ENCODE measurements around the gene TBCK.

The TBCK gene

GRCh38 chr4:106305435-106306055, 10.5 kb downstream of the TBCK start:
- DNase-seq (ENCODE audit: low spot score): no peak
- H3K27ac ChIP-seq (replicated peaks; ENCODE audit: low read length): no peak overlapping the region
- no peak overlapping the region for H2BK120ac ChIP-seq (ENCODE audit: low read depth, low read length)
- WGBS, 2 donors (ENCODE audit: extremely low coverage in 2 of 2, insufficient read length in 2 of 2, insufficient replicate concordance in 1 of 2): no CpG with 5 or more reads among the region's 4 CpGs
- no peak overlapping the region for H3K4me3 ChIP-seq (ENCODE audit: low read length in 2 of 2)
- H3K23ac ChIP-seq (ENCODE audit: low read depth, low read length, poor library complexity): no peak overlapping the region
- H3K79me1 ChIP-seq (ENCODE audit: low read depth, low read length): no peaks in the 10 kb centered on the region
- no peak overlapping the region for H2BK5ac ChIP-seq (ENCODE audit: low read length)
- no peak overlapping the region for H3K9ac ChIP-seq (ENCODE audit: low read depth, low read length, poor library complexity)
- H3K4ac ChIP-seq (ENCODE audit: low read length): no peak overlapping the region
- no peak overlapping the region for H3K18ac ChIP-seq (ENCODE audit: low read length)
- no peaks in the 10 kb centered on the region for H3K9me3 ChIP-seq (replicated peaks in 1 of 2; ENCODE audit: control insufficient read depth in 2 of 2, insufficient read depth in 1 of 2, low read depth in 1 of 2, low read length in 2 of 2)
- no peak overlapping the region for H3K4me2 ChIP-seq (ENCODE audit: insufficient read depth, low read length, poor library complexity, severe bottlenecking)
- H2BK12ac ChIP-seq (ENCODE audit: low read length): no peak overlapping the region
- H2BK15ac ChIP-seq (ENCODE audit: low read length): no peak overlapping the region
- no peak overlapping the region for H2AFZ ChIP-seq (ENCODE audit: low read length)
- no peak overlapping the region for H3K14ac ChIP-seq (ENCODE audit: low read length)
- no peaks in the 10 kb centered on the region for H3K27me3 ChIP-seq (ENCODE audit: control insufficient read depth in 3 of 3, insufficient read depth in 3 of 3, low read depth in 1 of 3, low read length in 3 of 3)
- H4K8ac ChIP-seq (ENCODE audit: low read depth, low read length): no peak overlapping the region
- H3K36me3 ChIP-seq (replicated peaks in 1 of 2; ENCODE audit: control insufficient read depth in 2 of 2, insufficient read depth in 2 of 2, low read length in 2 of 2): peaks cover 2 to 65% of the 10 kb centered on the region in 2 donors
- H3K4me1 ChIP-seq (ENCODE audit: control insufficient read depth in 2 of 2, insufficient read depth in 1 of 2, low read depth in 1 of 2, low read length in 2 of 2): no peaks in the 10 kb centered on the region
- no peak overlapping the region for H2AK5ac ChIP-seq (ENCODE audit: low read depth, low read length)
- no peak overlapping the region for H4K91ac ChIP-seq (ENCODE audit: low read depth, low read length, poor library complexity)

GRCh38 chr4:106304632-106305031, 11.4 kb downstream of the TBCK start:
- no peaks in the 10 kb centered on the region for H3K4me1 ChIP-seq (ENCODE audit: control insufficient read depth in 2 of 2, insufficient read depth in 1 of 2, low read depth in 1 of 2, low read length in 2 of 2)
- H4K8ac ChIP-seq (ENCODE audit: low read depth, low read length): no peak overlapping the region
- peaks cover 6 to 73% of the 10 kb centered on the region in 2 donors for H3K36me3 ChIP-seq (replicated peaks in 1 of 2; ENCODE audit: control insufficient read depth in 2 of 2, insufficient read depth in 2 of 2, low read length in 2 of 2)
- H3K18ac ChIP-seq (ENCODE audit: low read length): no peak overlapping the region
- no peak overlapping the region for H3K4me3 ChIP-seq (ENCODE audit: low read length in 2 of 2)
- no peak overlapping the region for H2BK15ac ChIP-seq (ENCODE audit: low read length)
- no peaks in the 10 kb centered on the region for H3K9me3 ChIP-seq (replicated peaks in 1 of 2; ENCODE audit: control insufficient read depth in 2 of 2, insufficient read depth in 1 of 2, low read depth in 1 of 2, low read length in 2 of 2)
- H3K23ac ChIP-seq (ENCODE audit: low read depth, low read length, poor library complexity): no peak overlapping the region
- H4K91ac ChIP-seq (ENCODE audit: low read depth, low read length, poor library complexity): no peak overlapping the region
- H2AFZ ChIP-seq (ENCODE audit: low read length): no peak overlapping the region
- no peak overlapping the region for H2BK5ac ChIP-seq (ENCODE audit: low read length)
- H3K4me2 ChIP-seq (ENCODE audit: insufficient read depth, low read length, poor library complexity, severe bottlenecking): no peak overlapping the region
- no peak overlapping the region for H3K27ac ChIP-seq (replicated peaks; ENCODE audit: low read length)
- DNase-seq (ENCODE audit: low spot score): no peak
- H3K14ac ChIP-seq (ENCODE audit: low read length): no peak overlapping the region
- no peak overlapping the region for H2BK120ac ChIP-seq (ENCODE audit: low read depth, low read length)
- no peaks in the 10 kb centered on the region for H3K79me1 ChIP-seq (ENCODE audit: low read depth, low read length)
- no peaks in the 10 kb centered on the region for H3K27me3 ChIP-seq (ENCODE audit: control insufficient read depth in 3 of 3, insufficient read depth in 3 of 3, low read depth in 1 of 3, low read length in 3 of 3)
- H2AK5ac ChIP-seq (ENCODE audit: low read depth, low read length): no peak overlapping the region
- H3K4ac ChIP-seq (ENCODE audit: low read length): no peak overlapping the region
- no peak overlapping the region for H3K9ac ChIP-seq (ENCODE audit: low read depth, low read length, poor library complexity)
- no peak overlapping the region for H2BK12ac ChIP-seq (ENCODE audit: low read length)

- Histone ChIP-seq H3K27me3 (ENCODE audit: control insufficient read depth in 3 of 3, insufficient read depth in 3 of 3, low read depth in 1 of 3, low read length in 3 of 3) (no peaks in the 10 kb centered on the region), H3K23ac (ENCODE audit: low read depth, low read length, poor library complexity) (no peak overlapping the region), H2BK15ac (ENCODE audit: low read length) (no peak overlapping the region), H2BK12ac (ENCODE audit: low read length) (no peak overlapping the region), H3K27ac (replicated peaks; ENCODE audit: low read length) (no peak overlapping the region), H4K8ac (ENCODE audit: low read depth, low read length) (no peak overlapping the region), H4K91ac (ENCODE audit: low read depth, low read length, poor library complexity) (no peak overlapping the region), H3K9me3 (replicated peaks in 1 of 2; ENCODE audit: control insufficient read depth in 2 of 2, insufficient read depth in 1 of 2, low read depth in 1 of 2, low read length in 2 of 2) (no peaks in the 10 kb centered on the region), H3K18ac (ENCODE audit: low read length) (no peak overlapping the region), H3K4me1 (ENCODE audit: control insufficient read depth in 2 of 2, insufficient read depth in 1 of 2, low read depth in 1 of 2, low read length in 2 of 2) (no peaks in the 10 kb centered on the region), H2AK5ac (ENCODE audit: low read depth, low read length) (no peak overlapping the region), H3K14ac (ENCODE audit: low read length) (no peak overlapping the region), H2AFZ (ENCODE audit: low read length) (no peak overlapping the region), H3K4ac (ENCODE audit: low read length) (no peak overlapping the region), H3K9ac (ENCODE audit: low read depth, low read length, poor library complexity) (no peak overlapping the region), H3K4me3 (ENCODE audit: low read length in 2 of 2) (no peak overlapping the region), H2BK120ac (ENCODE audit: low read depth, low read length) (no peak overlapping the region), H3K4me2 (ENCODE audit: insufficient read depth, low read length, poor library complexity, severe bottlenecking) (no peak overlapping the region), H3K36me3 (replicated peaks in 1 of 2; ENCODE audit: control insufficient read depth in 2 of 2, insufficient read depth in 2 of 2, low read length in 2 of 2) (peaks cover 6 to 80% of the 10 kb centered on the region in 2 donors), H2BK5ac (ENCODE audit: low read length) (no peak overlapping the region), H3K79me1 (ENCODE audit: low read depth, low read length) (no peaks in the 10 kb centered on the region)
- DNase-seq (ENCODE audit: low spot score): no peak
- WGBS, 2 donors (ENCODE audit: extremely low coverage in 2 of 2, insufficient read length in 2 of 2, insufficient replicate concordance in 1 of 2): no CpG with 5 or more reads among the region's 3 CpGs
Observed at GRCh38 chr4:106303548-106304281, 12.3 kb downstream of the TBCK start.

- H3K4me3 ChIP-seq (ENCODE audit: low read length in 2 of 2): no peak overlapping the region
- no peak overlapping the region for H3K9ac ChIP-seq (ENCODE audit: low read depth, low read length, poor library complexity)
- peaks cover 4 to 71% of the 10 kb centered on the region in 2 donors for H3K36me3 ChIP-seq (replicated peaks in 1 of 2; ENCODE audit: control insufficient read depth in 2 of 2, insufficient read depth in 2 of 2, low read length in 2 of 2)
- H2AK5ac ChIP-seq (ENCODE audit: low read depth, low read length): no peak overlapping the region
- H2BK12ac ChIP-seq (ENCODE audit: low read length): no peak overlapping the region
- no peak overlapping the region for H4K8ac ChIP-seq (ENCODE audit: low read depth, low read length)
- H2BK120ac ChIP-seq (ENCODE audit: low read depth, low read length): no peak overlapping the region
- H3K27ac ChIP-seq (replicated peaks; ENCODE audit: low read length): no peak overlapping the region
- no peaks in the 10 kb centered on the region for H3K27me3 ChIP-seq (ENCODE audit: control insufficient read depth in 3 of 3, insufficient read depth in 3 of 3, low read depth in 1 of 3, low read length in 3 of 3)
- H2AFZ ChIP-seq (ENCODE audit: low read length): no peak overlapping the region
- no peak overlapping the region for H2BK15ac ChIP-seq (ENCODE audit: low read length)
- H3K4ac ChIP-seq (ENCODE audit: low read length): no peak overlapping the region
- H3K9me3 ChIP-seq (replicated peaks in 1 of 2; ENCODE audit: control insufficient read depth in 2 of 2, insufficient read depth in 1 of 2, low read depth in 1 of 2, low read length in 2 of 2): no peaks in the 10 kb centered on the region
- H3K14ac ChIP-seq (ENCODE audit: low read length): no peak overlapping the region
- no peak overlapping the region for H2BK5ac ChIP-seq (ENCODE audit: low read length)
- no peak for DNase-seq (ENCODE audit: low spot score)
- no peak overlapping the region for H3K4me2 ChIP-seq (ENCODE audit: insufficient read depth, low read length, poor library complexity, severe bottlenecking)
- no peaks in the 10 kb centered on the region for H3K4me1 ChIP-seq (ENCODE audit: control insufficient read depth in 2 of 2, insufficient read depth in 1 of 2, low read depth in 1 of 2, low read length in 2 of 2)
- no peaks in the 10 kb centered on the region for H3K79me1 ChIP-seq (ENCODE audit: low read depth, low read length)
- H4K91ac ChIP-seq (ENCODE audit: low read depth, low read length, poor library complexity): no peak overlapping the region
- no peak overlapping the region for H3K18ac ChIP-seq (ENCODE audit: low read length)
- no peak overlapping the region for H3K23ac ChIP-seq (ENCODE audit: low read depth, low read length, poor library complexity)
- WGBS, 2 donors (ENCODE audit: extremely low coverage in 2 of 2, insufficient read length in 2 of 2, insufficient replicate concordance in 1 of 2): no CpG with 5 or more reads among the region's 4 CpGs
Observed at GRCh38 chr4:106302062-106302438, 14.0 kb downstream of the TBCK start.

Data from neuronal stem cell (in vitro differentiated cells).